Lung microvascular endothelial cell (primary cell): Measurements from ENCODE around the gene PRSS22. TPM values are rescaled to one million over a fixed set of nuclear protein-coding genes. Genes with fewer than 3 reads are reported as not detected.

Source experiments
- DNase-seq, 2 donors: peaks; one replicate each; pipeline versions ENCODE4 v3.0.0 to v3.0.0-alpha.2; 2010; ENCODE audit warnings: low read depth in 2 of 2
- total RNA-seq: library from RNA; depleted of rRNA; stranded (reverse); fragments of >200 nt; gene quantifications from 2 replicates; pipeline ENCODE4 v1.2.1, GENCODE V29; 2014

Gene PRSS22
- total RNA-seq, 1 donor from 2014 or later = not detected

DNA sequence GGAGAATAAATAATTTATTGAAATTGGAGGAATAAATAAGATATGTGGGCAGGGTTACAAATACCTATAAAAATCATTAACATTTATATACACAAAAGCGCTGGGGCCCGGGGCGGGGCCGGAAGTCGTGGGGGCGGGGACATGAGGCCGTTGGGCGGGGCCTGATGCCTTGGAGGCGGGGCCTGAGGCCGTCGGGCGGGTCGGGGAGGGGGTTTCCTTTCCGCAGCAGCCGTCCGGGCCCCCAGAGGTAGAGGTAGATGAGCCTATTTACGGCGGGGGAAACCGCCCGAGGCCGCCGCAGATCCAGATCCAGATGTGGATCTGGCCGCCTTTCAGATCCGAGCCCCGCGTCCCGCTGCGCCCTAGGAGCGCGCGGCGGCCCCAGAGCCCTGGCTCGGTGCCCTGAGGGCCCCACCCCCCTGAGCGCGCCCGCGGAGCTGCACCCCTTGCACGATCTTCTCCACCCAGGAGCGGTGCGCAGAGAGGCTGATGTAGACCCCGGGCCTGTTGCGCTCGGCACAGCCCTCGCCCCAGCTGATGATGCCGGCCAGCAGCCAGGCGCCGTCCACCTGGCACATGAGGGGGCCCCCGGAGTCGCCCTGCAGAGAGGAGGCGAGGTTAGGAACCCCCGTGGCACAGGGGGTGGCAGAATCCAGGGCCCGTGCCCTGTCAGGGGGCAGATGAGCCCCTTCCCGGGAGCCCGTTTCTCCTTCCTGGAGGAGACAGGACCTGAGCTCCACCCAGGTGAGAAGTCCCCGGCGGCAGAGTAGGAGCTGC lies 5.1 kb downstream of the PRSS22 start:
- DNase-seq = no peak

DNA sequence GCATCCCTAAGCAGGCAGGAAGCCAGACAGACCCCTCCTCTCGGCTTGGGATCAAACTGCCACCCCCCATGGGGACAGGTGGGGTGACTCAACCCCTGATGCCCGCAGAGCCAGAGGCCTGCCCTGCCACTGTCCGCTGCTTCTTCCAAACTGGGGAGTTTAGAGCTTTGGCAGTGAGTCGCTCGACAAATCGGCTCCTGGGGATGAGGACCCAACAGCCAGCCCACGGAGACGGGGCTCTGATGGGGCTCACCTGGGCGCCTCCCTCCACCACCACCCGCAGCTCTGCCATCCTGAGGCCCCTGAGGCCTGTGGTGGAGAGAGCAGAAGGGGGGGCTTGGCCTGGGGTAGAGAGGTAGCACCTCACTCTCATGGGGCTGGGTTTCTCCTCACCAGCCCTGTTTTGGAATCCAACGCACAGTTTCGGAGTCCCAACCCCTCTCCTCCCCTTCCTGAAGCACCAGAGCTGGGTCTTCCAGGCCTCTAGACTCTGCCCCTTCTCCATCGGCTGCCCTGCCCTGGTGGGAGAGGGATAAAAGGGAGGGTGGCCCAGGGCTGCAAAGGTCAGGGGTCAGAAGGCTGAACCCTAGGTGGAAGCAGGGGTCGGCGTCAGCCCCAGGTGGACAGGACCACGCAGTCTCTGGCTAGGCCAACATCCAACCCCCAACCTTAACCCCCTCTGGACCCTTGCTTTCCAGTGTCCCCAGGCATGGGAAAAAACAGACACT lies 5.8 kb downstream of the PRSS22 start:
- DNase-seq = no peak

DNA sequence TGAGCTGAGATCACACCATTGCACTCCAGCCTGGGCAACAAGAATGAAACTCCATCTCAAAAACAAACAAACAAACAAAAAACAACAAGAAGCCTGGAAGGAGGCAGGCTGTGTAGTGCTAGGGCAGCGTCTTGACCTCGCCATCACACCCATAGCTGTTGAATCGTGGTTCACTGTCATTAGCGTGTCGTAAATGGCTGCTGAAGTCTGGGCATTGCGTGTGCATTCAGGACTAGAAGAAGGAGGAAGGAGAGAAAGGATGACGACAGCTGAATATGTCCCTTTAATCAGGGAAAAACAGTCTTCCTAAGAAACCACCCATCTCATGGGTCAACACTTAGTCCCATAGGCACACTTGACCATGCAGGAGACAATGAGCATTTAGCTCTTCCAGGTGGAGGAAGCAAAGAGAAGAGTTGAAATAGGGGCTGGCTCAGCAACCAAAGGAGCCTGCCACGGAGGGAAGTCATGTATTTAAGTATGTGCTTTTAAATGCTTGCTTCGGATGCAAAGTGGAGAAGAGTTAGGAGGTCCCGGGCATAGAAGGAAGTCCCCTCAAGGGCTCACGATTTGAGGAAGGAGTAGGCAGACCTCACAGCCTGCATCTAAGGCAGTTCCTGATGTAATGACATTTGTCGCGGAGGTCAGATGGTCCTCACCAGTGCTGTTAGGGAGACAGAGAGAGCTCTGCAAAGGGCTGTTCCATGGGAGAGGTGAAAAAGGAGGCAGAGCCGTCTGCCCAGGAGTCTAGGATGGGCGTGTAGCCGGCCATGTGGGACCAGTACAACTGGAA lies 8.8 kb downstream of the PRSS22 start:
- DNase-seq = no peak

DNA sequence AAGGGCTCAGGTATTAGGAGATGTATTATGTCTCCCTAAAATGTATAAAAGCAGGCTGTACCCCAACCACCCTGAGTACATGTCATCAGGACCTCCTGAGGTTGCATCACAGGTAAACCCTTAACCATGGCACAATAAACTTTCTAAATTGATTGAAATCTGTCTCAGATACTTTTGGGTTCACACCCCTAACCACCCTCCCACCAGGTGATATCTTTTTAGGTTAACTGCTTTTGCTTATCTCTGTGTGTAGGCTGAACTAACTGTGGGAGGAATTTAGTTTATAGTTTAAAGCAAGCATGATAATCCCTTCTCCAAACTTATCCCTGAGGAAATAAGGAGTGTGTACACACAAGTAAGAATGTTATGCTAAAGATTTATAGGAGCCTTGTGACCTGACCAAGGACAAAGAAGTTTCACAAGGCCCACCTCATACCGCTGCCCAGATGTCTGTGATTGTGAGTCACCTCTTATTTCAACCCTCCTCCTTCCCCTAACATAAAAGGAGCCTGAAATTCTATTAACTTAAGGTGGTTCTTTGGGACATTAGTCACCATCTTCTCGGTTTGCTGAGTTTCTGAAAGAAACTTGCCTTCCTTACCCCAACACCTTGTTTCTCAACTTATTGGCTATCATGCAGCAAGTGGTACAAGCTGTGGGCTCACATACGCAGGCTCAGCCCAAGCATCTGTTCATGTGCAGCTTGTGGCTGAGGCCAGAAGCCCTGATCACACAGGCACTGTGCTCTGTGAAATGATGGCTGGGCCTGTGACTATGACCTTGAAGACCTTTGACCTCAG lies 11.3 kb downstream of the PRSS22 start:
- no peak for DNase-seq

DNA sequence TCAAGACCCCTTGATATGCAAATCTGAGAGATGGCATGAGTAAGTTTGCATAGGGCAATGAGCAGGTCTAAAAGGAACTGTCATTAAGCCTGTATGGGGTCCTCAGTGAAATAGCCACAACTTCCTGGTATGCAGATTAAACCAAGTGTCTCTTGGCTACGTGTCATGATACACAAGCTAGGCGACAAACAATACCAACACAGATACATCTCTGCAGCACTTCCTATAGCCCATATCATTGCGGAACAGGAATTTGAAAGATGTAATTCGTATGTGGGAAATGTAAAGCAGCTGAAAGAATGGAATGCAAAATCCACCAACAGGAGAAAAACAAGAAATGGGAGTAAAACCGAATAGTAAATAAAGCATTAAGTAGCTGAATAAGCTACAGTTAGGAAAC lies 12.9 kb downstream of the PRSS22 start:
- DNase-seq = no peak

DNA sequence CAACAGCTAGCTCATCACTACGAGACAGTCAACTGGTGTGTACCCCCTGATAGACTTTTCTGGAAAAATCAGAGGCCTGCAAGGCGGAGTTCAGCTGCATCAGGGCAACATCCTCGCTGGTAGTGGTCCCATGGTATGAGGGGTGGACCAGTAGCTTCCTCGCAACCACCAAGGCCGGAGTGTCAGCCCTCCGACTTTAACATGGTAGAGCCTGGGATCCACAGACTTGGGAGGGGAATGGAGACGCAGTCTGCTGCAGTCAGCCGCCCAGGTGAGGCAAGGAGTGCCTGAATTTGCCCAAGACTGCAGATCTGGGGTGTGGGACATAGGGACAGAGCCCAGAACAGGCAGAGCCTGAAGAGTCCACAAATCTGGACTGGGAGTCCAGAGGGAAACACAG lies 14.4 kb downstream of the PRSS22 start:
- DNase-seq = no peak

DNA sequence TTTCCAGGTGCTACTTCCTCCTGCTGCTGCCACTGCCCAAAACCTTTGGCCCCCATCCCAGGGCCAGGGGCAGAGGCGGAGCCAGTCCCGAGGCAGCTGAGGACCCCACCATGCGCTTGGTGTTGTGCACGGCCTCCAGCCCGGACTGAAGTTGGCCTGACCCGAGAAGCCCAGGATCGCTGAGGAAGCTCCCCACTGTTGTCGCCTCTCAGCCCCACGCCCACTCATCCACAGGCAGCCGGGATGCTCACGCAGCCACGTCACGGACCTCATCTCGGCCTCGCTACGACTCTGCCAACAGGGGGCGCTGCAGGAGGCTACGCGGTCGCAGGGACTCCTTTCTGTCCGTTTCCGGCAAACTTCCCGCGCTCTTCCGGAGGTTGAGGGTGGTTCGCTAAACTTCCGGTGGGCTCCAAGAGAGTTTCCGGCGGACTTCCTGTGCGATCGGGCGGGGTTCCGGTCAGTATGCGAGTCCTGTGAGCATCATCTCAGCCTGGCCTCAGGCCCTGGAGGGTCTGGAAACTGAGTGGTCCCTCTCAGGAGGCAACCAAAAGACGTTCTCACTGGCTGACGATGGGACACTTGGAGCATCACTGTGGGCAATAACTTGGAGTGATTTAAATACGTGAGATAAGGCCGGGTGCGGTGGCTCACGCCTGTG lies 15.5 kb downstream of the PRSS22 start:
- peak; percentile 35 to 44 for DNase-seq

DNA sequence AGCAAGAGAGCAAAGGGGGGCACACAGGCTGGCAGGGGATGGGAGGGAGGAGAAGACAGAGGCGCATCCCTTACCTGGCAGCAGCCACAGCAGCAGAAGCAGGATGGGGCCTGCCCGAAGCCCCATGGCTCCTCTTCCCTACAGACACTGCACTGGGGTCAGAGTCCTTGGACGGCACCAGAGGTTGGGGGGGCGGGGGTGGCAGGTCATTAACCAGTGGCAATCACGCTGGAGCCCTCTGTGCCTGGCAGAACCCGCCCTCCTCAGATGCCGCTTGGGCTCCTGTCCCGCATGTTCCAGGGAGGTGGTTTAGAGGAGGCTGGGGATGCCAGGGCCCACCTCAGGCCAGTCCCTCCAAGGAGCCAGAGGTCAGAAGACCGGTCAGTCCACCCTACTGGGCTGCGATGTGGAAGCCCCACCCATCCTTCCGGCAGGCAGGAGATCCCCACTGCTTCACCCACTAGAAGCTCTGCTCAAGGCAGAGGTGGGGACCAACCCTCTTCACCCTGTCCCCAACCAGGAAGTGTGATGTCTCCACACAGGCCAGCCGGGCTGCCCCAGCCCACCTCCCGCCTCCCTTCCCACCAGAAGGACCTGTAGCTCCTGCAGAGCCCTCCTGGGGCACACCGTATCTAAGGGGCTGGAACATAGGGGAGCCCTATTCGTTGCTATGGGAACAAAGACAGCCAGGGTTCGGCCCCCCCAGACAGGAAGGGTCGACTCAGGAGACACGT lies 16.2 kb downstream of the PRSS22 start:
- DNase-seq = no peak

DNA sequence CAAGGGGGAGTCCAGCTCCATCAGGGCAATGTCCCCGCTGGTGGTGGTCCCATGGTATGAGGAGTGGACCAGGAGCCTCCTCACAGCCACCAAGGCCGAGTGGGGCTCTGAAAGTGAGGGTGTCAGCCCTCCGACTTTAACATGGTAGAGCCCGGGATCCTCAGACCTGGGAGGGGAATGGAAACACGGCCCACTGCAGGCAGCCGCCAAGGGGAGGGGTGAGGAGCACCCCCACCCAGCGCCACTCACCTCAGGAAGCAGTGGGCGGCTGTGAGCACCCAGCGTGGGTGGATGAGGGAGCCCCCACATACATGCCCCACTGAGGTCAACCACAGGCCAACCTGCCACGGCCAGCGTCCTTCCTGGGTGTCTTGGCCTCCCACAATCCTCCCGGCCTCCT lies 17.1 kb downstream of the PRSS22 start:
- no peak for DNase-seq

DNA sequence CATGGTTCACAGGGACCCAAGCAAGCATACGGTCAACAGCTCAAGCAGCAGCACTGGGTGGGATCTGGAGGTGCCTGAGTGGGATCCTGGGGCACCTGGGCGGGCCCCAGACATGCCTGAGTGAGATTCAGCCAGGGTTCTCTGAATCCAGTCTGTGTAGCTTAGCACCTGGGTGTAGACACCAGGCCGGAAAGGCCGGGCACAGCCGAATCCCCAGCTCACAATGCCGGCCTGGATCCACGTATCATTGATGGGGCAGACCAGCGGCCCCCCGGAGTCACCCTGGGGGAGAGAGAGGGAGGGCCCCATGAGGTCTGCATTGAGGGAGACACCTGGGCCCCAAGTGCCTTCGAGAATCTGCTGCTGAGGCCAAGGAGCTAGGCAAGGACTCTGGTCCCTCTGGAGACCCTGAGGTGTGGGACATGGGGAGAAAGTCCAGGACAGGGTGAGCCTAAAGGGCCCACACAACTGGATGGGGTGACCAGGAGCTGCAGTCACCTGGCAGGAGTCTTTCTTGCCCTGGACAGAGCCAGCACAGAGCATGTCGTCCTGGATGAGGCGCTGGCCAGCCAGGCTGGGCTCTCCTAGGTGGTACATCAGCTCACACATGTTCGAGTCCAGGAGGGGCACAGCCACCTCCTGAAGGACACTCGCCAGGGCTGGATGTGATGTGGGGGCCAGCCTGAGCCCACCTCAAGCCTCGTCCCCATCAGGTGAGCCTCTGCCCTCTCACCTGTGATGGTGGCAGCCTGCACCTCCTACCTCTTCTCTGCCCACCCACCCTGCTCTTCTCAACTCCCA lies 18.1 kb downstream of the PRSS22 start:
- DNase-seq = no peak

DNA sequence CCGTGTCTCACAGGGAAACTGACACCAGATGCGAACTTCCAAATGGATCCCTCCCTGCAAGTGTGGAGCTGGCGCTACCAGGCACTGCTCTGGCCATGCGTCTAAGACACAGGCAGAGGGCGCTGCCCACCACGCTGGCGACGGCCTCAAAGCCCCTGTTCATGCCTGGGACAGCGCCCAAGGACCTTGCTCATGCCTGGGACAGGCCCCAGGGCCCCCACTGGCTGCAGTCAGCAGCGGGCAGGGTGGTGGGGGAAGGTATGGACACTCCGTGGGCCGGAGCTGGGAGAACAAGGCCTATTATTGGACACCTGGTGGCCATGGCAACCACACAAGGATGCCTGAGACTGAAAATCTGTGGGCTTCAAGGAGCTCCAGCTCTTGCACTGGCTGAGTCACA lies 19.0 kb downstream of the PRSS22 start:
- peak; percentile 82 to 87 for DNase-seq

DNA sequence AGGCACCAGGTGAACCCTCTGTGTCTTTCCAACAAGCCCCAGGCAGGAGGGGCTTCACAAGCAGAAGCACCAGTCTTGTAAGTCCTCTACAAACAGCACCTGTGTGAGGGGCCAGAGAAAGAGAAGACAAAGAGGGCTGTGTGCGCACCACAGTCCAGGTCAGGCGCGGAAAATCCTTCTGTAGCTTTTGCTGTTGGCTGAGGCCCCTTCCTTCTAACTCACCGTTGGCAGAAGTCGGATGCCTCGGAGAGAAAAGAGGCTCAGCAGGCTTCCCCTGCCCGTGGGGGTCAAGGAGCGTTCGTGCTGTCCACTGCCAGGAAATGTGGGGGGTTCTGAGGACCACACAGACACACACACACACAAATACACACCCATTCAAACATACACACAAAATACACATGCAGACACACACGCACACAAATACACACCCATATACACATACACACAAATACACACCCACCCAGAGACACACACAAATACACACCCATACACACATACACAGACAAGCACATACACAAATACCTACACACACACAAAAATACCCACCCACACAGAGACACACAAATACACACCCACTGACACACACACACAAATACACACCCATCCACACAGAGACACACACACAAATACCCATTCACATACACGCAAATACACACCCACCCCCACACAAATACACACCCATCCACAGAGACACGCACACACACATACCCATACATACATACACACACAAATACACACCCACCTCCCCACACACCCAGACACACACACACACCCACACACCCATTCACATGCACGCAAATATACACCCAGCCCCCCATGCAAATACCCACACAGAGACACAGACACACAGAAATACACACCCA lies 21.1 kb downstream of the PRSS22 start:
- DNase-seq = no peak

DNA sequence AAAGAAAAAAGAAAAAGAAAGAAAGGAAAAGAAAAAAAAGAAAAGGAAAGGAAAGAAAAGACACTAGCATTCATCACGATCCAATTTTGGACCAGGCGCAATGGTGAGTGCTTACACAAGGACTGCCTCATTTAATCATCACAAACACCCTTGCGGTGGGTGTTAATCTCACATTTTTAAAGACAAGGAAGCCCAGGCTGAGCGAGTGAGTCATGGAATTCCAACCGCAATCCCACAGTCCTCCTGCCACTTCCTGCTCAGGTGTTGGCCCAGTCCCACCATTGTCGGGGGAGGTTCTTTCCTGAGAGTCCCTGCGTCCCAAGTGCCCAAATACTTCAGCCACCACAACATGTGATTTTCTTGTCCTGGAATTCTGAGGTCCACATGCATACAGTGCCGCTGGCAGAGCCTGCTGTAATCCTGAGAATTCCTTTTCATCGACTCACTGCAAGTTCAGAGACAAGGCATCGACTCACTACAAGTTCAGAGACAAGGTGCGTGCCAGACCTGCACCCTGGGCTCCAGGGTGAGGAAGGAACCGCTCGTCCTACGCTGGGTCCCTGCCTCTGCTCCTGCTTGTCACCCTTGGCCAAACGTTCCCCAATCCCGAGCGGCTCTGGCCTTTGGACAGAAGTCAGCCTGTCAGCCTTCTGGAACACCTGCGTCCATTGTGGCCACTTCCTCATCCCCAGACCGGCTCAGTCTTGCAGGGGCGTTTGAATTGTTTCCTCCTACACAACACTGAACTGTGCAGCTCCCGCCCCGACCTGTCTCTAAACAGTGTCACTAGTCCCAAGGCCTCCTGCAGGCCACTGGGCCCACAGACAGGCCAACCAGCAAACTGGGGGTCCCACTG lies 22.1 kb downstream of the PRSS22 start:
- DNase-seq = peak; percentile 54 to 80

DNA sequence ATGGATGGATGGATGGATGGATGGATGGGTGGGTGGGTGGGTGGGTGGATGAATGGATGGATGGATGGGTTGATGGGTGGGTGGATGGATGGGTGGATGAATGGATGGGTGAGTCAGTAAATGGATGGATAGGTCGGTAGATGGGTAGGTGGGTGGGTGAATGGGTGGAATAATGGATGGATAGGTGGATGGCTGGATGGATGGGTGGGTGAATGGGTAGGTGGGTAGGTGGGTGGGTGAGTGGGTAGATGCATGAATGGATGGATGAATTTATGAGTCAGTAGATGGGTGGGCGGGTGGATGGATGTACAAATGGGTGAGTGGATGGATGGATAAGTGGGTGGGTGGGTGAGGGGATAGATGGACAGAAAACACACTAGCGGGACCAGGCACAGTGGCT lies 23.0 kb downstream of the PRSS22 start:
- DNase-seq = no peak

DNA sequence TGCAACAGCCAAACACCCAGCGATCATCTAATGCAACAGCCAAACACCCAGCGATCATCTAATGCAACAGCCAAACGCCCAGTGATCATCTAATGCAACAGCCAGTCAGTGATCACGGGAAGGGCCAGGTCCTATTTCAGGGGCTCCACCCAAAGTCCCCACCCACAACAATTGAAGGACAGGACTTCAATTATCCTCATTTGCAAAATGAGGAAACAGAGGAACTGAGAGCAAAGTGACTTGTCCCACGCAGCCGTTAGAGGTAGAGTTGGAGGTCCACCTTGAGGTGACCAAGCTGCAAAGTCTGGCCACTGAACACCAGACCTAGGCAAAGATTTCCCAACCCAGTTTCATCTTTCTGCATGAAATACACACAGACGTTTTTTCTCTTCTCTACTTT lies 24.2 kb downstream of the PRSS22 start:
- DNase-seq = no peak

DNA sequence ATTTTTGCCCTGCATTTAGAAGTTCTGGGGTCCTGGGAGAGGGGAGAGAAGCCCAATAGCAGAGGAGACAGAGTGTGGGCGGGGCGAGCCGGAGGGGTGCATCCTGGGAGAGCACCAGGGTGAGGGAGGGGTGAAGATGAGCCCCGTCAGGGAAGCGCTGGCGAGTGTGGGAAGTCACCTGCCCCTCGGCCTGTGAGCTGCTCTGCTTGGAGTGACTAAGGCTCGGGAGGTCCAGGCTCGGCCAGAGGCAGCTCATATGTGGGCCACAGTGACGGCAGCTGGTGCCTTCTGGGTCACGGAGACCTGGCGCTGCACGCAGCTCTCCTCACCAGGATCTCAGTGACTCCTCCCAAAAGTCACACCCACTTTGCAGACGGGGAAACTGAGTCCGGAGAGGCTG lies 26.8 kb downstream of the PRSS22 start:
- DNase-seq = no peak

DNA sequence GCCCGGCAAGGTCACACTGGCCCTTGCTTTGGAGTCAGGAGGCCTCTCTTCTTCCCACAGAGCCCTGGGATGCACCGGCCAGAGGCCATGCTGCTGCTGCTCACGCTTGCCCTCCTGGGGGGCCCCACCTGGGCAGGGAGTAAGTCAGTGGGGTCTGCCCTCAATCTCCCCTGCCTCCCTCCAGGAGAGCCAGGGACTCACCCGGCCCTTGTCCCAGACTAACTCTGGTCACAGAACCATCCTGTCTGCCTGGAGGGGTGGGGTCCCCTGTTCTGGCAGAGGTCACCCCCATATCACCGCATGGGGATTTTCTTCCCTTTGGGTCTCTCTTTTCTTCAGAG lies 27.6 kb downstream of the PRSS22 start:
- DNase-seq = no peak
